HG02884 (cell line): ENCODE results near the gene TMPRSS11E.
"Not testable (repeated sequence)": the region's sequence is repeated elsewhere in the genome, so short reads cannot be mapped to it uniquely, and the experiment has no call there.

Experiments used
- ATAC-seq: cut with Tn5 transposase; IDR thresholded peaks from one replicate; pipeline ENCODE4 v1.9.1; 2021; ENCODE audit warnings: mild to moderate bottlenecking, moderate library complexity; ENCODE audit not compliant: unreplicated experiment

The TMPRSS11E gene, protein sequence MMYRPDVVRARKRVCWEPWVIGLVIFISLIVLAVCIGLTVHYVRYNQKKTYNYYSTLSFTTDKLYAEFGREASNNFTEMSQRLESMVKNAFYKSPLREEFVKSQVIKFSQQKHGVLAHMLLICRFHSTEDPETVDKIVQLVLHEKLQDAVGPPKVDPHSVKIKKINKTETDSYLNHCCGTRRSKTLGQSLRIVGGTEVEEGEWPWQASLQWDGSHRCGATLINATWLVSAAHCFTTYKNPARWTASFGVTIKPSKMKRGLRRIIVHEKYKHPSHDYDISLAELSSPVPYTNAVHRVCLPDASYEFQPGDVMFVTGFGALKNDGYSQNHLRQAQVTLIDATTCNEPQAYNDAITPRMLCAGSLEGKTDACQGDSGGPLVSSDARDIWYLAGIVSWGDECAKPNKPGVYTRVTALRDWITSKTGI

GRCh38 chr4:68447201-68447600, at the start of gene TMPRSS11E:
Gene TMPRSS11E, plus strand, starts transcription at chr4:68447463. Its CDS starts 50 bp downstream, at chr4:68447513.
- no peak for ATAC-seq

DNA sequence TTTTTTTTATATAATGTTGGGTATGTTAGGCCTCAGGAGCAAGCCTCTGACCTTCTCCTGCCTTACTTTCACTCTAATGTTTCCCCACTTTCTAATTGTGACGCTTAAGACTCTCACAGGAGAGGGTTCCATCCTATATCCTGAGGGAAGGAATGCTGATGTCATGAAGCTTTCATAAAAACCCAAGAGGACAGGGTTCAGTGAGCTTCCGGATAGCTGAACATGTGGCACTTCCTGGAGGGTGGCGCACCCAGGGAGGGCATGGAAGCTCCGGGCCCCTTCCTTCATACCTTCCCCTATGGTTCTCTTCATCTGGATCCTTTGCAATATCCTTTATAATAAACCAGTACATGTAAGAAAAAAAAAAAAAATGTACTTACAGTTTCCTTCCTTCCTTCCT, 48.0 kb upstream of the TMPRSS11E start:
- no peak for ATAC-seq

DNA sequence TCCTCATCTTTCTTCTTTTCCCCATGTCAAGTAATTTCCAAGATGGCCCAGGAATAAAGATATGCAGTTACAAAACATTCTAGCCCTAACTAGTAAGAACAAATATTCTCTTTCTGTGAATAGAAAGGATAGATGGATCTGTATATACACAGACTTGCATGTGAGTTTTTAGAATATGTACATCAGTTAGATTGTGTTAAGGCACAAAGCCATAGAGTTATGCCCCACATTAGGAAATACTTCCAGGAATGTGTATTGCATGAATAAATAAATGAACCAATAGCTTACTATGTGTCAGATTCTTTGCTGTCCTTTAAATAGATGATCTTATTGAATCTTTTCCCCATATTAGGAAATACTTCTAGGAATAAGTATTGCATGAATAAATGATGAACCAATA, 46.0 kb upstream of the TMPRSS11E start:
- no peak for ATAC-seq

- no peak for ATAC-seq
These were observed 43.1 kb upstream of the TMPRSS11E start for GRCh38 chr4:68404153-68404552.

- not testable (repeated sequence) for ATAC-seq
These were observed 41.4 kb upstream of the TMPRSS11E start for GRCh38 chr4:68405718-68406478.

- no peak for ATAC-seq
These were observed 40.8 kb upstream of the TMPRSS11E start for GRCh38 chr4:68406479-68406859.

DNA sequence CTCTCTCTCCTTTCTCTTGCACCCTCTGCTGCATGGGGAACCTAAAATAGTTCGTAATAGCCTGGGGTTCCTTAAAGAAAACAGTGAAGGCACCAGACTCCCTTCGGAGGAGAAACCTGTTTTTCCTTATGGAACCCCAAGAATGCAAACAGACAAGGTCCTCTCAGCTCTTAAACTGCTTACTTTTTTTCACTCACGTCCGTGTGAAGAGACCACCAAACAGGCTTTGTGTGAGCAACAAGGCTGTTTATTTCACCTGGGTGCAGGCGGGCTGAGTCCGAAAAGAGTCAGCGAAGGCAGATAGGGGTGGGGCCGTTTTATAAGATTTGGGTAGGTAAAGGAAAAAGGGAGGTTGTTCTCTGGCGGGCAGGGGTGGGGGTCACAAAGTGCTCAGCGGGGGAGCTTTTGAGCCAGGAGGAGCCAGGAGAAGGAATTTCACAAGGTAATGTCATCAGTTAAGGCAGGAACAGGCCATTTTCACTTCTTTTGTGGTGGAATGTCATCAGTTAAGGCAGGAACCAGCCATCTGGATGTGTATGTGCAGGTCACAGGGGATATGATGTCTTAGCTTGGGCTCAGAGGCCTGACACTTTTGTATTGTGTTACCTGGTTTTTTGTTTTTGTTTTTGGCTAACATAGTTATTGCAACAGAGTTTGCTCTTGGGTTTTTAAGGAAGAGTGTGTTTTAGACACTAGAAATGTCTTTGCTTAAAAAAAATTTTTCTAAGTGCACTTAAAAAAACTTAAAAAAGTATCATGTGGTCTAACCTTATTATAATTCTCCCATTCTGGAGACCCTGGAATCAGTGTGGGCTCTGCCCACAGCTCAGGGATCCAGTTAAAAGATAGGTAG, 40.0 kb upstream of the TMPRSS11E start:
- ATAC-seq: not testable (repeated sequence)

GRCh38 chr4:68407868-68408190, 39.4 kb upstream of the TMPRSS11E start:
- ATAC-seq: no peak

DNA sequence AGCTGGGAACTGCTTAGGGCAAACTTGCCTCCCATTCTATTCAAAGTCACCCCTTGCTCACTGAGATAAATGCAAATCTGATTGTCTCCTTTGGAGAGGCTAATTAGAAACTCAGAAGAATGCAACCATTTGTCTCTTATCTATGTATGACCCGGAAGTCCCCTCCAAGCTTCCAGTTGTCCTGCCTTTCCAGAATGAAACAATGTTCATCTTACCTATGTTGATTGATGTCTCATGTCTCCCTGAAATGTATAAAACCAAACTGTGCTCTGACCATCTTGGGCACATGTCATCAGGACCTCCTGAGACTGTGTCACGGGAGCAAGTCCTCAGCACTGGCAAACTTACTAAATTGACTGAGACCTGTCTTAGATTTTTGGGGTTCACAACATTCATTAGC, 37.1 kb upstream of the TMPRSS11E start:
- ATAC-seq: no peak

GRCh38 chr4:68410643-68411042, 36.6 kb upstream of the TMPRSS11E start:
- ATAC-seq: no peak

GRCh38 chr4:68412031-68412430, 35.2 kb upstream of the TMPRSS11E start:
- not testable (repeated sequence) for ATAC-seq

DNA sequence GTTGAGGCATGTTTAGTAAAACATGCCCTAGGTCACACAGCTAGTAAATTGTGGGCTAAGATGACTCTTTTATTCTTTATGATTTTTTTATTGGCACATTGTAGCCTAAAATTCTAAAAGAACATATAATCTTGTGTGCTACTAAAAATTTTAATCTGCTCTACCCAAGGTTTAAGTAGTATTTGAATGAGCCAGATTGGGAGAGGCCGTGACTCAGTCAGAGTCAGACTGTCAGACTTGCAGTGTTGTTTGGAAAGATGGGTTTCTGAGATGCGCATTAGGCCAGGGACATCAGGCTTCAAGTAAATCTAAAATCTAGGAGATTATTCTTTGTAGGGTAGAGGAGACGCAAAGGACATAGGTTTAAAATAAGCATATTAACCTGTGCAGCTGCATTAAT, 30.7 kb upstream of the TMPRSS11E start:
- no peak for ATAC-seq

DNA sequence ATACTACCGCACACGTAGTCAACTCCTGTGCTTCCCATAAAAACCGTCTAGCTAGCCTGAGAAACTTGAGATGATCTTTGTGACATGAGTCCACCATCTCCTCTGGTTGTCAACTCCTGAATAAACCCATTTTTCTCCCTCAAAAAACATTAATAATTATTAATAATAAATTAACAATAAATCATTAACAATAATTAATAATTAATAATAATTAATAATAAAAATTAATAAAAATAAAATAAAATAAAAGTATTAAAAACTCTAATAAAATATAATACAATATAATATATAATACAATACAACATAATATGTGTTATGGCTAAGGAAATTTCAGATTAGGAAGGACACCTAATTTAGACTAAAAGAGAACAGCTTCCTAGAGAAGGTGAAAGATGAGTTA, 20.7 kb upstream of the TMPRSS11E start:
- ATAC-seq: no peak

- ATAC-seq: no peak
These were observed 16.9 kb upstream of the TMPRSS11E start for GRCh38 chr4:68430337-68430736.

DNA sequence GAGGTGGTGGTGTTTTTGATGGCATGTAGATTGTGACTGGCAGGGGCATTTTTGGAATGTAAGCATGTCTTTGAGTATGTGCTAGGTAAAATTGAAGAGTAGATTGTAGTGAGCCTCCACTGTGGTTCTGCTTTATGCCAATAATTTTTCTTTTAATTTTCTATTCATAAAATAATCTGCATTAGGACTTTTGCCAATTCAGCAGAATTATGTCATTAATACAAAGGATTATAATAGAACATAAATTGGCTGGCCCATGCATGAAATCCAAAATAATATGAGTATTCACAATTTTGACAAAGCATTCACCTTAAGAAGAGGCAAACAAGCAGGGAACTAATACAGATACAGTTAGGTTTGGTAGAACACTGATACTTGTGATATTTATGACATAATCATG, 14.9 kb upstream of the TMPRSS11E start:
- no peak for ATAC-seq

DNA sequence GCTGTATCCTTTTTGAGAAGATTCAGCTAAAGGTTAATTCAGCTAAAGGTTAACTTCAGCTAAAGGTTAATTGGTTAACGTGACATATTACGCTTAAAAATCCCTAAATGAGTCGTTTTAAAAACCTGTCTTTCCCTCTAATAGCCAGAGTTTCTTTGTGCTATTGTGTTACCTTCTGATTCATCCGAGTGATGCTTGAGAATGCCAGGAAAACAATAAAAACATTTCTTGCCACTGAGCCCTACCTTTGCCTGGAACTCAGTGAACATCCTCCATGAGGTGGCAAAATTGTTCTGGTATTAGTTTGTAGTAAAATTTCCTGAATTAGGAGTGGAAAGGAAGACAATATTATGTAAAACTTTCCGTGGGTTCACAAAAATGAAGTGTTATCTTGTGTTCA, 13.7 kb upstream of the TMPRSS11E start:
- no peak for ATAC-seq

GRCh38 chr4:68434277-68434676, 13.0 kb upstream of the TMPRSS11E start:
- ATAC-seq: no peak

GRCh38 chr4:68434836-68435235, 12.4 kb upstream of the TMPRSS11E start:
- no peak for ATAC-seq

GRCh38 chr4:68445111-68445510, 2.2 kb upstream of the TMPRSS11E start:
- ATAC-seq: no peak

GRCh38 chr4:68451246-68452211, 4.3 kb downstream of the TMPRSS11E start:
- ATAC-seq: peak; percentile 71
